Measurements from ENCODE around the gene ZNF326. TPM values are rescaled to one million over a fixed set of nuclear protein-coding genes. Genes with fewer than 3 reads are reported as not detected.

Gene ZNF326
- total RNA-seq, 2 experiments from 2014 or later: 56.2 to 58.7 TPM

DNA sequence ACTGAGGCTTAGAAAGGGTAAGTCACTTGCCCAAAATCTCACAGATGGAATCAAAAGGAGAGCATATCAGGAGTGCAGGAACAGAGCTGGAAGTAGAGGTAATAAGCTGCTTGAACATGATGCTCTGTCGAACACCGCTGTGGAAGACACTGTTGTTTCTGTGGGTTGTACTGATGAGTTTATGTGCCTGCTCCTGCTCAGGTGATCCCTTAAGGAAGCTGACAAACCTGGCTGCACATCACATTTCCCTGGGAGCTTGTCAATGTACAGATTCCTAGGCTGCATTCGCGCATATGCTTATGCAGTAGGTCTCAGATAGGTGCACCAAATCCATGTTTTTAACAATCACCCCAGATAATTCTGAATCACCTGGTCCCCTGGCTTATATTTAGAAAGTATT, 79.7 kb downstream of the ZNF326 start:
- H3K4me1 ChIP-seq (ENCODE audit: insufficient read depth, low read length): no peaks in the 10 kb centered on the region
- no peak overlapping the region for H3K4me3 Mint-ChIP-seq
- no peak overlapping the region for H3K4me3 ChIP-seq (ENCODE audit: low read length)
- H3K9me3 ChIP-seq (ENCODE audit: control insufficient read depth in 1 of 2, insufficient read depth in 1 of 2, low read length in 2 of 2): no peaks in the 10 kb centered on the region
- TF ChIP-seq, protein P1, sequence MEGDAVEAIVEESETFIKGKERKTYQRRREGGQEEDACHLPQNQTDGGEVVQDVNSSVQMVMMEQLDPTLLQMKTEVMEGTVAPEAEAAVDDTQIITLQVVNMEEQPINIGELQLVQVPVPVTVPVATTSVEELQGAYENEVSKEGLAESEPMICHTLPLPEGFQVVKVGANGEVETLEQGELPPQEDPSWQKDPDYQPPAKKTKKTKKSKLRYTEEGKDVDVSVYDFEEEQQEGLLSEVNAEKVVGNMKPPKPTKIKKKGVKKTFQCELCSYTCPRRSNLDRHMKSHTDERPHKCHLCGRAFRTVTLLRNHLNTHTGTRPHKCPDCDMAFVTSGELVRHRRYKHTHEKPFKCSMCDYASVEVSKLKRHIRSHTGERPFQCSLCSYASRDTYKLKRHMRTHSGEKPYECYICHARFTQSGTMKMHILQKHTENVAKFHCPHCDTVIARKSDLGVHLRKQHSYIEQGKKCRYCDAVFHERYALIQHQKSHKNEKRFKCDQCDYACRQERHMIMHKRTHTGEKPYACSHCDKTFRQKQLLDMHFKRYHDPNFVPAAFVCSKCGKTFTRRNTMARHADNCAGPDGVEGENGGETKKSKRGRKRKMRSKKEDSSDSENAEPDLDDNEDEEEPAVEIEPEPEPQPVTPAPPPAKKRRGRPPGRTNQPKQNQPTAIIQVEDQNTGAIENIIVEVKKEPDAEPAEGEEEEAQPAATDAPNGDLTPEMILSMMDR (IDR thresholded peaks at IDR 0.05): no peak
- H3K27me3 Mint-ChIP-seq: peaks cover 23% of the 10 kb centered on the region
- H3K36me3 Mint-ChIP-seq (ENCODE audit: low read depth): no peaks in the 10 kb centered on the region
- no peaks in the 10 kb centered on the region for H3K4me1 Mint-ChIP-seq (ENCODE audit: low read depth)
- no peak overlapping the region for H3K27ac Mint-ChIP-seq
- no peak overlapping the region for H3K27ac ChIP-seq (ENCODE audit: low read depth in 1 of 2, low read length in 2 of 2)
- ChIA-PET POLR2A (no interaction called here), CTCF (no interaction called here)
- no peaks in the 10 kb centered on the region for H3K9me3 Mint-ChIP-seq
- ATAC-seq (ENCODE audit: poor library complexity) (no peak), DNase-seq (no peak)
- H3K36me3 ChIP-seq (ENCODE audit: insufficient read depth, low read length): no peaks in the 10 kb centered on the region
- intact Hi-C loops (cut with DNase I, micrococcal nuclease): no loop called here
- H3K27me3 ChIP-seq (ENCODE audit: control insufficient read depth in 1 of 2, insufficient read depth in 2 of 2, low read length in 2 of 2): peaks cover 0 to 6% of the 10 kb centered on the region in 2 experiments

GRCh38 chr1:90074970-90075391, 80.1 kb downstream of the ZNF326 start:
- Histone ChIP-seq H3K9me3 (ENCODE audit: control insufficient read depth in 1 of 2, insufficient read depth in 1 of 2, low read length in 2 of 2) (no peaks in the 10 kb centered on the region), H3K27ac (ENCODE audit: low read depth in 1 of 2, low read length in 2 of 2) (no peak overlapping the region), H3K27me3 (ENCODE audit: control insufficient read depth in 1 of 2, insufficient read depth in 2 of 2, low read length in 2 of 2) (peaks cover 0 to 6% of the 10 kb centered on the region in 2 experiments), H3K4me3 (ENCODE audit: low read length) (no peak overlapping the region), H3K4me1 (ENCODE audit: insufficient read depth, low read length) (no peaks in the 10 kb centered on the region), H3K36me3 (ENCODE audit: insufficient read depth, low read length) (no peaks in the 10 kb centered on the region)
- ChIA-PET CTCF (no interaction called here), POLR2A (no interaction called here)
- Mint-ChIP-seq H3K9me3 (no peaks in the 10 kb centered on the region), H3K4me1 (ENCODE audit: low read depth) (no peaks in the 10 kb centered on the region), H3K27ac (no peak overlapping the region), H3K36me3 (ENCODE audit: low read depth) (no peaks in the 10 kb centered on the region), H3K27me3 (peaks cover 19% of the 10 kb centered on the region), H3K4me3 (no peak overlapping the region)
- no peak for DNase-seq
- ATAC-seq (ENCODE audit: poor library complexity): no peak
- intact Hi-C loops (cut with DNase I, micrococcal nuclease): no loop called here
- TF ChIP-seq, protein P1 (IDR thresholded peaks at IDR 0.05): no peak

DNA sequence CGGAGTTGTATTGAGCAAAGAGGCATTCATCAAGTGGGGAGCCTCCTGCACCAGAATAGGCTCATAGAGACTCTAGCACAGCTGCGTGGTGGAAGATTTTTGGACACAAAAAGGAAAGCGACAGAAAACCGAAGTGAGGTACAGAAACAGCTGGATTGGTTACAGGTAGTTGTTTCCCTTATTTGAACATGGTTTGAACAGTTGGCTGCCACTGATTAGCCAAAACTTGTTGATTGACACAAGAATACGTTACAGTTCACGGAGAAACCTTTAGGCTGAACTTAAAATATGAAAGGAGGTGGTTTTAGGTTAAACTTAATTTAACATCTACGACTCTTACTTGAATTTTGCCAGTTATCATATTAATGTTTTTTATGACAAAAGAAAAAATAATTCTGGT, 89.1 kb downstream of the ZNF326 start:
- H3K27me3 ChIP-seq (ENCODE audit: control insufficient read depth in 1 of 2, insufficient read depth in 2 of 2, low read length in 2 of 2): peaks cover 16 to 19% of the 10 kb centered on the region in 2 experiments
- no peak for ATAC-seq (ENCODE audit: poor library complexity)
- no peak overlapping the region for H3K27ac ChIP-seq (ENCODE audit: low read depth in 1 of 2, low read length in 2 of 2)
- Mint-ChIP-seq H3K27ac (no peak overlapping the region), H3K4me3 (no peak overlapping the region), H3K9me3 (no peaks in the 10 kb centered on the region), H3K36me3 (ENCODE audit: low read depth) (no peaks in the 10 kb centered on the region), H3K4me1 (ENCODE audit: low read depth) (no peaks in the 10 kb centered on the region), H3K27me3 (peaks cover 35% of the 10 kb centered on the region)
- no peak overlapping the region for H3K4me3 ChIP-seq (ENCODE audit: low read length)
- H3K4me1 ChIP-seq (ENCODE audit: insufficient read depth, low read length): no peaks in the 10 kb centered on the region
- TF ChIP-seq, protein P1 (IDR thresholded peaks at IDR 0.05): no peak
- ChIA-PET CTCF (no interaction called here), POLR2A (no interaction called here)
- no peaks in the 10 kb centered on the region for H3K9me3 ChIP-seq (ENCODE audit: control insufficient read depth in 1 of 2, insufficient read depth in 1 of 2, low read length in 2 of 2)
- H3K36me3 ChIP-seq (ENCODE audit: insufficient read depth, low read length): no peaks in the 10 kb centered on the region
- intact Hi-C loops (cut with DNase I, micrococcal nuclease): no loop called here
- DNase-seq: no peak

Other genes starting within 250 kb of the ZNF326 start
- 10 to 100 TPM; 15.5 to 18.2 TPM for gene LRRC8D, start 174.1 kb upstream of the ZNF326 start, total RNA-seq